ENCODE results near the gene PBXIP1. TPM values are rescaled to one million over a fixed set of nuclear protein-coding genes. Genes with fewer than 3 reads are reported as not detected.

Gene PBXIP1
- total RNA-seq, 2 experiments from 2014 or later: 55.9 to 57.3 TPM

- Mint-ChIP-seq H3K4me3 (no peak overlapping the region), H3K27ac (no peak overlapping the region), H3K36me3 (no peaks in the 10 kb centered on the region), H3K27me3 (no peaks in the 10 kb centered on the region), H3K4me1 (ENCODE audit: low read depth) (no peaks in the 10 kb centered on the region), H3K9me3 (no peaks in the 10 kb centered on the region)
- intact Hi-C loops (cut with micrococcal nuclease): no loop called here
- POLR2A ChIA-PET: no interaction called here
- no peak for DNase-seq
- CTCF ChIA-PET: no interaction called here
Measured at GRCh38 chr1:154902938-154903566, 52.8 kb downstream of the PBXIP1 start.

GRCh38 chr1:154901591-154901990 is 54.3 kb downstream of the PBXIP1 start:
- H3K9me3 Mint-ChIP-seq: no peaks in the 10 kb centered on the region
- H3K4me3 Mint-ChIP-seq: no peak overlapping the region
- intact Hi-C loops (cut with micrococcal nuclease): no loop called here
- no peak overlapping the region for H3K27ac Mint-ChIP-seq
- POLR2A ChIA-PET: no interaction called here
- CTCF ChIA-PET: no interaction called here
- no peaks in the 10 kb centered on the region for H3K27me3 Mint-ChIP-seq
- H3K4me1 Mint-ChIP-seq (ENCODE audit: low read depth): no peaks in the 10 kb centered on the region
- no peak for DNase-seq
- H3K36me3 Mint-ChIP-seq: no peaks in the 10 kb centered on the region

- Mint-ChIP-seq H3K4me1 (ENCODE audit: low read depth) (no peaks in the 10 kb centered on the region), H3K27me3 (no peaks in the 10 kb centered on the region), H3K36me3 (no peaks in the 10 kb centered on the region), H3K4me3 (no peak overlapping the region), H3K9me3 (no peaks in the 10 kb centered on the region), H3K27ac (no peak overlapping the region)
- POLR2A ChIA-PET: no interaction called here
- no peak for DNase-seq
- CTCF ChIA-PET: no interaction called here
- intact Hi-C loops (cut with micrococcal nuclease): no loop called here
Measured at GRCh38 chr1:154899041-154899440, 56.9 kb downstream of the PBXIP1 start.

GRCh38 chr1:154896771-154897286 is 59.1 kb downstream of the PBXIP1 start:
- H3K9me3 Mint-ChIP-seq: no peaks in the 10 kb centered on the region
- no peak for DNase-seq
- H3K27ac Mint-ChIP-seq: no peak overlapping the region
- no peaks in the 10 kb centered on the region for H3K36me3 Mint-ChIP-seq
- CTCF ChIA-PET: interaction anchor here (1.2 to 1.9 kb wide), 3 partner anchors 40 to 227 kb away, joined by 3 to 6 read pairs (median 5); partner anchors contain the start of gene PMVK
- no peak overlapping the region for H3K4me3 Mint-ChIP-seq
- no peaks in the 10 kb centered on the region for H3K4me1 Mint-ChIP-seq (ENCODE audit: low read depth)
- POLR2A ChIA-PET: no interaction called here
- intact Hi-C loops (cut with micrococcal nuclease): no loop called here
- no peaks in the 10 kb centered on the region for H3K27me3 Mint-ChIP-seq

GRCh38 chr1:154895798-154896197 is 60.1 kb downstream of the PBXIP1 start:
- POLR2A ChIA-PET: no interaction called here
- Mint-ChIP-seq H3K36me3 (no peaks in the 10 kb centered on the region), H3K27ac (no peak overlapping the region), H3K27me3 (no peaks in the 10 kb centered on the region), H3K4me3 (no peak overlapping the region), H3K9me3 (no peaks in the 10 kb centered on the region), H3K4me1 (ENCODE audit: low read depth) (no peaks in the 10 kb centered on the region)
- DNase-seq: no peak
- intact Hi-C loops (cut with micrococcal nuclease): no loop called here
- CTCF ChIA-PET: interaction anchor here (0.7 to 1.9 kb wide), 3 partner anchors 48 to 226 kb away, joined by 4 to 6 read pairs (median 5); no protein-coding TSS in a partner anchor

Small RNA genes within 50 kb of the gene (microRNA-seq; reads per million reads assigned to microRNA genes)
- not detected for gene MIR4258 (ENCODE audit: borderline microRNAs expressed, borderline number of aligned reads, borderline replicate concordance)

Other genes with a start within 250 kb of the PBXIP1 start
- gene KCNN3, start 85.8 kb downstream of the PBXIP1 start, total RNA-seq: under 1 TPM; 0.02 to 0.14 TPM
- 10 to 100 TPM; 51.2 to 54.0 TPM for gene PMVK, start 19.4 kb downstream of the PBXIP1 start, total RNA-seq
- gene PYGO2, start 5.7 kb upstream of the PBXIP1 start, total RNA-seq: 10 to 100 TPM; 31.5 to 32.4 TPM
- 10 to 100 TPM; 43.4 to 46.5 TPM for gene SHC1, start 14.6 kb upstream of the PBXIP1 start, total RNA-seq
- 100 to 1,000 TPM; 197 to 205 TPM for gene CKS1B, start 18.6 kb upstream of the PBXIP1 start, total RNA-seq
- gene FLAD1, start 27.2 kb upstream of the PBXIP1 start, total RNA-seq: 10 to 100 TPM; 45.4 to 49.4 TPM
- gene LENEP, start 37.5 kb upstream of the PBXIP1 start, total RNA-seq: under 1 TPM; 0.36 to 0.56 TPM
- 100 to 1,000 TPM; 124 to 125 TPM for gene ZBTB7B, start 46.7 kb upstream of the PBXIP1 start, total RNA-seq
- gene DCST2, start 77.7 kb upstream of the PBXIP1 start, total RNA-seq: 1 to 10 TPM; 1.1 to 1.3 TPM
- under 1 TPM in 1 of 2 experiments, not detected in 1; 0.14 TPM for gene DCST1, start 77.7 kb upstream of the PBXIP1 start, total RNA-seq
- 10 to 100 TPM; 54.3 to 60.5 TPM for gene ADAM15, start 95.2 kb upstream of the PBXIP1 start, total RNA-seq
- 1 to 10 TPM; 5.0 to 6.1 TPM for gene EFNA4, start 107.6 kb upstream of the PBXIP1 start, total RNA-seq
- gene EFNA3, start 122.7 kb upstream of the PBXIP1 start, total RNA-seq: 1 to 10 TPM; 2.4 to 2.6 TPM
- gene EFNA1, start 171.8 kb upstream of the PBXIP1 start, total RNA-seq: under 1 TPM in 1 of 2 experiments, not detected in 1; 0.24 TPM
- gene SLC50A1, start 179.8 kb upstream of the PBXIP1 start, total RNA-seq: 10 to 100 TPM; 60.1 TPM
- 10 to 100 TPM; 34.1 to 37.7 TPM for gene DPM3, start 184.4 kb upstream of the PBXIP1 start, total RNA-seq
- gene KRTCAP2, start 217.2 kb upstream of the PBXIP1 start, total RNA-seq: 100 to 1,000 TPM; 138 to 146 TPM
- gene TRIM46, start 217.8 kb upstream of the PBXIP1 start, total RNA-seq: 1 to 10 TPM; 6.3 to 7.1 TPM

Measured in activated CD4-positive, alpha-beta memory T cell treated with anti-CD3 and anti-CD28 coated beads for 36 hours (primary cell).